Measurements from ENCODE around the gene SMYD3.

Gene SMYD3

DNA sequence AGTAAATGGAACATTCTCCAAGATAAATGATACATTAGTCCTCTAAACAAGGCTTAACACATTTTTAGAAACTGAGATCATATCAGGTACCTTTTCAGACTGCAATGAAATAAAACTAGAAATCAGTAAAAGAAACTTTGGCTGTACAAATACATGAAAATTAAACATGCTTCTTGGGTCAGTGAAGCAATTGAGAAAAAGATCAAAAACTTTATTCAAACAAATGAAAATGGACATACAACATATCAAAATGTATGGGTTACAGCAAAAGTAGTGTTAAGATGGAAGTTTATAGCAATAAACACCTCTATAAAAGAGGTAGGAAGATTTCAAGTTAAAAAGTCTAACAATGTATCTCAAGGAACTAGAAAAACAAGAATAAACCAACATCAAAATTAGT, 598.5 kb downstream of the SMYD3 start:
- Histone ChIP-seq H3K4me1 (no peaks in the 10 kb centered on the region), H3K36me3 (ENCODE audit: control insufficient read depth, insufficient read depth, low read length) (no peaks in the 10 kb centered on the region), H3K27me3 (ENCODE audit: control insufficient read depth, insufficient read depth, low read length) (no peaks in the 10 kb centered on the region), H3K4me3 (ENCODE audit: low read depth, low read length) (no peak overlapping the region), H3K9ac (no peak overlapping the region), H3K9me3 (ENCODE audit: control insufficient read depth, low read length) (no peaks in the 10 kb centered on the region), H3K27ac (no peak overlapping the region), H3K79me2 (no peaks in the 10 kb centered on the region), H3K4me2 (ENCODE audit: low read length) (no peak overlapping the region), H2AFZ (no peak overlapping the region)
- TF ChIP-seq, protein P1, sequence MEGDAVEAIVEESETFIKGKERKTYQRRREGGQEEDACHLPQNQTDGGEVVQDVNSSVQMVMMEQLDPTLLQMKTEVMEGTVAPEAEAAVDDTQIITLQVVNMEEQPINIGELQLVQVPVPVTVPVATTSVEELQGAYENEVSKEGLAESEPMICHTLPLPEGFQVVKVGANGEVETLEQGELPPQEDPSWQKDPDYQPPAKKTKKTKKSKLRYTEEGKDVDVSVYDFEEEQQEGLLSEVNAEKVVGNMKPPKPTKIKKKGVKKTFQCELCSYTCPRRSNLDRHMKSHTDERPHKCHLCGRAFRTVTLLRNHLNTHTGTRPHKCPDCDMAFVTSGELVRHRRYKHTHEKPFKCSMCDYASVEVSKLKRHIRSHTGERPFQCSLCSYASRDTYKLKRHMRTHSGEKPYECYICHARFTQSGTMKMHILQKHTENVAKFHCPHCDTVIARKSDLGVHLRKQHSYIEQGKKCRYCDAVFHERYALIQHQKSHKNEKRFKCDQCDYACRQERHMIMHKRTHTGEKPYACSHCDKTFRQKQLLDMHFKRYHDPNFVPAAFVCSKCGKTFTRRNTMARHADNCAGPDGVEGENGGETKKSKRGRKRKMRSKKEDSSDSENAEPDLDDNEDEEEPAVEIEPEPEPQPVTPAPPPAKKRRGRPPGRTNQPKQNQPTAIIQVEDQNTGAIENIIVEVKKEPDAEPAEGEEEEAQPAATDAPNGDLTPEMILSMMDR (IDR thresholded peaks at IDR 0.05) = no peak

DNA sequence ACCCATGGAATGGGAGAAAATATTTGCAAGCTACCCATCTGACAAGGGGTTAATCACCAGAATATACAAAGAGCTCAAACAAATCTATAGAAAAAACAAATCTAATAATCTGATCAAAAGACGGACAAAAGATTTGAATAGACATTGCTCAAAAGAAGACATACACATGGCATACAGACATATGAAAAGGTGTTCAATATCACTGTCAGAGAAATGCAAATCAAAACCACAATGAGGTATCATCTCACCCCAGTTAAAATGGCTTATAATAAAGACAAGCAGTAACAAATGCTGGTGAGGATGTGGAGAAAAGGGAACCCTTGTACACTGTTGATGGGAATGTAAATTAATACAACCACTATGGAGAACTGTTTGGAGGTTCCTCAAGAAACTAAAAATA, 600.9 kb downstream of the SMYD3 start:
- H3K36me3 ChIP-seq (ENCODE audit: control insufficient read depth, insufficient read depth, low read length) = no peaks in the 10 kb centered on the region
- H3K4me1 ChIP-seq = no peaks in the 10 kb centered on the region
- H3K27me3 ChIP-seq (ENCODE audit: control insufficient read depth, insufficient read depth, low read length) = no peaks in the 10 kb centered on the region
- H3K27ac ChIP-seq = no peak overlapping the region
- H3K79me2 ChIP-seq = no peaks in the 10 kb centered on the region
- H2AFZ ChIP-seq = no peak overlapping the region
- H3K9me3 ChIP-seq (ENCODE audit: control insufficient read depth, low read length) = no peaks in the 10 kb centered on the region
- H3K9ac ChIP-seq = no peak overlapping the region
- H3K4me3 ChIP-seq (ENCODE audit: low read depth, low read length) = no peak overlapping the region
- TF ChIP-seq, protein P1 (IDR thresholded peaks at IDR 0.05) = no peak
- no peak overlapping the region for H3K4me2 ChIP-seq (ENCODE audit: low read length)

DNA sequence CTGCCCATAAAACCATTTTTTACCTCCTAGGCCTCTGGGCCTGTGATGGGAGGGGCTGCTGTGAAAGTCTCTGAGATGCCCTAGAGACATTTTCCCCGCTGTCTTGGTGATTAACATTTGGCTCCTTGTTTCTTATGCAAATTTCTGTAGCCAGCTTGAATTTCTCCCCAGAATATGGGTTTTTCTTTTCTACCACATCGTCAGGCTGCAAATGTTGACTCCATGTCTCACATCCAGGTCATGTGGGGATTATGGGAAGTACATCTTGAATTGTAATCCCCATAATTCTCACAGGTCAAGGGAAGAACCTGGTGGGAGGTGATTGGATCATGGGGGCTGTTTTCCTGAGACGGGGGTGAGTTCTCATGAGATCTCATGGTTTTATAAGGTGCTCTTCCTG, 603.2 kb downstream of the SMYD3 start:
- Histone ChIP-seq H3K27ac (no peak overlapping the region), H3K27me3 (ENCODE audit: control insufficient read depth, insufficient read depth, low read length) (no peaks in the 10 kb centered on the region), H3K79me2 (no peaks in the 10 kb centered on the region), H3K4me2 (ENCODE audit: low read length) (no peak overlapping the region), H3K4me3 (ENCODE audit: low read depth, low read length) (no peak overlapping the region), H3K36me3 (ENCODE audit: control insufficient read depth, insufficient read depth, low read length) (no peaks in the 10 kb centered on the region), H3K9ac (no peak overlapping the region), H3K4me1 (no peaks in the 10 kb centered on the region), H2AFZ (no peak overlapping the region), H3K9me3 (ENCODE audit: control insufficient read depth, low read length) (no peaks in the 10 kb centered on the region)
- TF ChIP-seq, protein P1 (IDR thresholded peaks at IDR 0.05) = no peak

DNA sequence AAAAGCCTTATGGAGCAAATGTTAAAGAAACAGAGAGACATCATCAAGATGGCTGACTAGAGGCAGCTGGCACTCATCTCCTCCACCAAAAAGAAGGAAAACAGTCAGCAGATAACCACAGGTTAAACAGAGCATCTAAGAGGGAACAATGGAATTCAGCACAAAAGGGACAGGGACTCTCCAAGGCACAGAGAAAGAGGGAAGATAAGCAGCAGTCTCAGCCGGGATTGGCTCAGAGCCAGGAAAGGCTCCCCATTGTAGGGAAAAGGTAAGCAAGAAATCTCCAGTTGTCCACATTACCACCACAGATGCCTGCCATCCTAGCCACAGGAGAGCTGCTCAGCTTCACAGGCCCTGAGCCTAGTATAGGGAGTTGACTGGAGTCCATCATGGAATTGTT, 605.5 kb downstream of the SMYD3 start:
- H3K4me3 ChIP-seq (ENCODE audit: low read depth, low read length) = no peak overlapping the region
- no peaks in the 10 kb centered on the region for H3K27me3 ChIP-seq (ENCODE audit: control insufficient read depth, insufficient read depth, low read length)
- H3K9me3 ChIP-seq (ENCODE audit: control insufficient read depth, low read length) = no peaks in the 10 kb centered on the region
- H3K4me1 ChIP-seq = no peaks in the 10 kb centered on the region
- TF ChIP-seq, protein P1 (IDR thresholded peaks at IDR 0.05) = no peak
- H3K36me3 ChIP-seq (ENCODE audit: control insufficient read depth, insufficient read depth, low read length) = no peaks in the 10 kb centered on the region
- no peak overlapping the region for H3K9ac ChIP-seq
- no peak overlapping the region for H3K4me2 ChIP-seq (ENCODE audit: low read length)
- H3K79me2 ChIP-seq = no peaks in the 10 kb centered on the region
- no peak overlapping the region for H2AFZ ChIP-seq
- no peak overlapping the region for H3K27ac ChIP-seq

DNA sequence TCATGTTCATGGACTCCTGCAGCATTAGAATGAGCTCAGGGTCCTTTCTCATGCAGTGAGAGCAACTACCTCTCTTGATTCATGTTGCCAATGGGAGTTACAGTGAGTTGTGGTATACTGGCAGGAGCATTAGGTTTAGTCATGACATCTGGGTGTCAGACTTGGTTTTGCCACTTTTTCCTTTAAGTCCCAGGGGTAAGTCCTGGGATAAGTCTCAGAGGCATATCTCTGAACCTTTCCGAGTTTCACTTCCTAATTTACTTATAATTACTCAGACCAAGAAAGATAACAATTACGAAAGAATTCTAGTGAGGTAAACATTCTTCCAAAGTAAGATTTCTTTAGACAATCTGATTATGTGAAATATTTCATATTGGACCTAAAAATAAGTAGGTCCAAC, 606.0 kb downstream of the SMYD3 start:
- H3K9me3 ChIP-seq (ENCODE audit: control insufficient read depth, low read length) = no peaks in the 10 kb centered on the region
- H3K27ac ChIP-seq = no peak overlapping the region
- H3K4me1 ChIP-seq = no peaks in the 10 kb centered on the region
- no peaks in the 10 kb centered on the region for H3K27me3 ChIP-seq (ENCODE audit: control insufficient read depth, insufficient read depth, low read length)
- H3K4me3 ChIP-seq (ENCODE audit: low read depth, low read length) = no peak overlapping the region
- H3K36me3 ChIP-seq (ENCODE audit: control insufficient read depth, insufficient read depth, low read length) = no peaks in the 10 kb centered on the region
- no peak overlapping the region for H3K4me2 ChIP-seq (ENCODE audit: low read length)
- H2AFZ ChIP-seq = no peak overlapping the region
- no peak overlapping the region for H3K9ac ChIP-seq
- H3K79me2 ChIP-seq = no peaks in the 10 kb centered on the region
- TF ChIP-seq, protein P1 (IDR thresholded peaks at IDR 0.05) = no peak
